NCI-H524 treated with DMSO at 0.1 percent for 48 hours (cell line): ENCODE measurements around the gene LARP1.
"Not testable (repeated sequence)": the region's sequence is repeated elsewhere in the genome, so short reads cannot be mapped to it uniquely, and the experiment has no call there.

Experiments
- DNase-seq: peaks from one replicate; lab custom pipeline; 2025; lab: John Stamatoyannopoulos, UW

The LARP1 gene

GRCh38 chr5:154735362-154735761, 19.8 kb upstream of the LARP1 start:
- not testable (repeated sequence) for DNase-seq

DNA sequence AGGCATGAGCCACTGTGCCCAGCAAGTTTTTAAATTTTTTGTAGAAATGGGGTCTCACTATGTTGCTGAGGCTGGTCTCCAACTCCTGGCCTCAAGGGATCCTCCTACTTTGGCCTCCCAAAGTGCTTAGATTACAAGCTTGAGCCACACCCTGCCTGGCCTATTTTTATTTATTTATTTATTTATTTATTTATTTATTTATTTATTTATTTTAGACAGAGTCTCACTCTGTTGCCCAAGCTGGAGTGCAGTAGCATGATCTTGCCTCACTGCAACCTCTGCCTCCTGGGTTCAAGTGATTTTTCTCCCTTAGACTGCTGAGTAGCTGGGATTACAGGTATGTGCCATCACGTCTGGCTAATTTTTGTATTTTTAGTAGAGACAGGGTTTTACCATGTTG, 18.8 kb upstream of the LARP1 start:
- not testable (repeated sequence) for DNase-seq

DNA sequence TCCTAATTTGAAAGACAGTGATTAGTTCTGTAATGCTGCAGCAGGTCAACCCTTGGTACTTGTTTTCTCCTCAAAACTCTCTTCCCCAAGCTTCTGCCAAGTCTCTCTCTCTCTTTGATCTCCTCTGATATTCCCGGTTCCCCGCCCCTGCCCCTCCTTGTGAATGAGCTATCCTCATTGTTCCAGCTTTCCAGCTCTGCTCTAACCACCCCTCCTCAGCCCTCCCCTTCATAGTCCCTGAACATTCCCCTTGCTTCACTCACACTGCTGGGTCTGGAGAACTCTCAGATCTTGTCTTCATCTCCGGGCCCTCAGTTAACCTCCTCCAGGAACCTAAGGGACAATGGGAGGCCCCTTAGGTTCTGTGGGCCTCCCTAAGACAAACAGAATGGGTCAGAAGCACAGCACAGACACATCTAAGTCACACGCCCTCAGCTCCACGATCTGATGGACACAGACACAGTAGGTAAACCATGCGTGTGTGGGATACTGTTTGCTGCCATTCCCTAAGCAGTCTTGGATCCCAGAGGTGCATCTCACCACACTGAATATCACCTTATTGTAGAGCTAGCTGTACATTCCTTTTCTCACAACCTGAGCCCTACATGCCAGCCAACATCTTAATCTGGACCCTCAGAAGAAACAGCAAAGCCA, 17.4 kb upstream of the LARP1 start:
- no peak for DNase-seq

DNA sequence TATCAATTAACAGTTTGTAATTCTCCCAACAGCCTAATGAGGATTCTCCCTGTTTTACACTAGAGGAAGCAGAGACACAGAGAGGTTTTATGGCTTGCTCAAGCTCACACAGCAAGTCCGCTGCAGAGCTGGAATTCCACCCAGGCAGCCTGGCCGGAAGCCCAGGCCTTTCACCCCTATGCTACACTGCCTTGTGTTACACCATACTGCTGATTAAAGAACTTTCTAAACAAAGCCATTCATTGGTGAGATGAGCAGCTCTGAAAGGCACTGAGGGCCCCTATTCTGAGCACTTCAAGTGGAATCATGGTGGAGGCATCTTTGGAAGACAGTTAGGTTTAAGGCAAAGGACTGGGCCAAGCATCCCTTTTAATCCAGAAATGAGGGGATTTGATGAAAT, 14.7 kb upstream of the LARP1 start:
- DNase-seq: no peak

DNA sequence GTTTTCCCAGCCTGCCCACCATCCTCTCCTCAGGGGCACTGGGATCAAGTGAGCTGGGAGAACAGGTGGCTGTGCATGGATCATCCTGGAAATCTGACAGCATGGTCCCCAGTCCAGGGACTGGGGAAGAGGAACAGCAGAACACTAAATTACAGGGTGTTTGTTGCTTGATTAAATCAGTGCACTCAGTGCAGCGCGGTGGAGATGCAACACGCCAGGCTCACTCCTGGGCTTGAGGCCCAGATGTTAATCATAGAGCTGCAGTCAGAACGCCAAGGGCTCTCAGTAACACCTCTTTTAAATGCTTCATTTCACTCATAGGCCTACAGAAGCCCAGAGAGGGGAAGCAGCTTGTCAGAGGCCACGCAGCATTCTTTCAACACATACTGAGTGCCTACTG, 14.2 kb upstream of the LARP1 start:
- DNase-seq: no peak

GRCh38 chr5:154741415-154741814, 13.8 kb upstream of the LARP1 start:
- no peak for DNase-seq

- no peak for DNase-seq
Measured at GRCh38 chr5:154743812-154744211, 11.4 kb upstream of the LARP1 start.

DNA sequence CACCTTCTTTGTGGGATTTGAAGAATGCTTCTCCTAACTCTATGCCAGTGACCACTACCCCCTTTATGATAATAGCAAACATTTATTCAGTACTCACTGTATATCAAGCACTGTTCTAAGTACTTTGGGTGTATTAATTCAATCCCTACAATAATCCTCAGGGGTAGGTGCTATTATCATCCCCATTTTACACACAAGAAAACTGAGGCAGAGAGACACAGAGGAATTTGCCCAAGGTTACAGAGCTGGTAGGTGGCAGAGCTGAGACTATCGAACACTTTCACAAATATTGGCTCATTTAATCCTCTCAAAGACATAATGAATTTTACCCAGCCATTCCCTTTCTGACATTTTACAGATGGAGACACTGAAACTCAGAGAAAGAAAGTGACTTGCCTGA, 9.8 kb upstream of the LARP1 start:
- DNase-seq: no peak

DNA sequence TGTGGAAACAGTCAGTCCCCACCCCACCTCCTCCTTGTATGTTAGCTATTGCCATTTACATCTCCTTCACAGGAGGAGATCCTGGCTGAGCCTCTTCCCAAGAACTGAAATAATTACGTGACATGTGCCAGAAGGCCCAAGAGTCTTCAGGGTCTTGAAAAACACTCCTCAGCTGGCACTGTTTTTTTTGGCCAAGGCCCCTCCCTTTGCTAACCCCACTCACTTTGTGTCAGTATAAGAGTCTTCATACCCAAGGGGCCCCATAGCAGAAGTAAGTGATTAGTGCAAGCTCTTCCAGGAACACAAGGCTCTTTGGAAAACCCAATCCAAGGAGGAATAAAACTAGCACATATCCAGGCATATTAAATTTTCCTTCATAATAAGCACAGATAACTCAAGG, 5.7 kb upstream of the LARP1 start:
- DNase-seq: peak; percentile 91

DNA sequence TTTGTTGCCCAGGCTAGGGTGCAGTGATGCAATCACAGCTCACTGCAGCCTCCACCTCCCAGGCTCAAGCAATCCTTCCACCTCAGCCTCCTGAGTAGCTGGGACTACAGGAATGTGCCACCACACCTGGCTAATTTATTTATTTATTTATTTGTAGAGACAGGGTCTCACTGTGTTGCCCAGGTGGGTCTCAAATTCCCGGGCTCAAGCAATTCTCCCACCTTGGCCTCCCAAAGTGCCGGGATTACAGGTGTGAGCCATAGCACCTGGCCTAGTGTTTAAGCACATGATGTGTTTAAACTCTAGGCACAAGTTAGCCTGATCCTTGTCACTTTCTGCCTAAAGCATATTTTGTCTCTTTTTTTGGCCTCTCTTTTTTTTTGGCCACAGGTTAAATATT, 4.5 kb upstream of the LARP1 start:
- not testable (repeated sequence) for DNase-seq

DNA sequence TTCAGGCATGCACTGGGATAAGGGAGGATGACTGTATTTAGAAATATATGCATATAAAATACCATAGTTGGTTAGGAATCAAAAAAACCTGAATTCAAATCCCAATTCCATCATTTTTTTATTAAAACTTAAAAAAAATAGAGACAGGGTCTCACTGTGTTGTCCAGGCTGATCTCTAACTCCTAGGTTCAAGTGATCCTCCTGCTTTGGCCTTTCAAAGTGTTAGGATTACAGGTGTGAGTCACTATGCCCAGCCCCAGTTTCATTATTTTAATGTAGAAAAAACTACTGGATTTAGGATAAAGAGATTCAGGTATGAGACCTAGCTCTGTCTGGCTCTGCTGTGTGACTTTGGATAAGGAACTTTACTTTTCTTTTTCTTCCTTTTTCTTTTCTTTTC, 3.3 kb upstream of the LARP1 start:
- DNase-seq: no peak

GRCh38 chr5:154753792-154754191, 1.4 kb upstream of the LARP1 start:
- DNase-seq: no peak

DNA sequence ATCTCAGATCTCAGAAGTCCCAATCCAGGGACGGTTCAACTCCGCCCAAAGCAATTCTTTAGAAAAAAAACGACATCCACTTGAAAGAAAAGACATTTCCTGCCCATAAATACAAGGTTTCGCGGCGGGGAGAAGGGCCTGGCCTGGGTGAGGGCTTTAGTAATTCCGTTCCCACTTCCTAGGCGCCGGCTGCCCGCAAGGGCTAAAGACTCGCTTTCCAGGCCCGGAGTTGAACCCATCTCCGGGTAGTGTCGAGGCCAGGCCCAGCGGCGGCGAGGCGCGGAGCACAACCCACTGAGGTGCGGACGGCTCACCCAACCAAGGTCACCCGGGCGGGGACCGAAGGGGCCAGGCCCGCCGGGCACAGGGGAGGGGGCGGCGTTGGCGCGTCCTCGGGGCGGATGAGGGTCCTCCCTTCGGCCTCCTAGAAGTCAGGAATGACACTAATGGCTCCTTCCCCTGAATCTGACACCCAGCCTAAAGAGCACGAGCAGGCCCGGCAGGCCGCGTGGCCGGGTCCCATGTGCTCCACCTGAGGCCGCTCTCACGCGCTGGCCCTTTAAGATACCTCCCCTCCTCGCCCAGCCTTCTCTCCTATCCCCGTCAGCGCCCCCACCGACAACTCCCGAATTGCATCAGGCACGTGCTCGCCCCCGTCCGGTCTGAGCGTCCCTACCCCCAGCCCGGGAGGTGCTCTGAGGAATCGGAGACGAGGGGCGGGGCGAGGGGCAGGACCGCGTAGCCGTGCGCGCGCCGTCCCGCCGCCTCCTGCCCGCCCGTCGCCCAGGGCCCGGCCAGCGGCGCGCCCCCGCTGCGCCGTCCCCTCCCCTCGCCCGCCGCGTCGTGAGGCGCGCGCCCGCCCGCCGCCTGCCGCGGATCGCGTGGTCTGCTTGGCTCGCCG, 467 bp upstream of the LARP1 start:
- DNase-seq: peak; percentile 81

- no peak for DNase-seq
Measured at GRCh38 chr5:154756009-154756867, 1.1 kb downstream of the LARP1 start.

DNA sequence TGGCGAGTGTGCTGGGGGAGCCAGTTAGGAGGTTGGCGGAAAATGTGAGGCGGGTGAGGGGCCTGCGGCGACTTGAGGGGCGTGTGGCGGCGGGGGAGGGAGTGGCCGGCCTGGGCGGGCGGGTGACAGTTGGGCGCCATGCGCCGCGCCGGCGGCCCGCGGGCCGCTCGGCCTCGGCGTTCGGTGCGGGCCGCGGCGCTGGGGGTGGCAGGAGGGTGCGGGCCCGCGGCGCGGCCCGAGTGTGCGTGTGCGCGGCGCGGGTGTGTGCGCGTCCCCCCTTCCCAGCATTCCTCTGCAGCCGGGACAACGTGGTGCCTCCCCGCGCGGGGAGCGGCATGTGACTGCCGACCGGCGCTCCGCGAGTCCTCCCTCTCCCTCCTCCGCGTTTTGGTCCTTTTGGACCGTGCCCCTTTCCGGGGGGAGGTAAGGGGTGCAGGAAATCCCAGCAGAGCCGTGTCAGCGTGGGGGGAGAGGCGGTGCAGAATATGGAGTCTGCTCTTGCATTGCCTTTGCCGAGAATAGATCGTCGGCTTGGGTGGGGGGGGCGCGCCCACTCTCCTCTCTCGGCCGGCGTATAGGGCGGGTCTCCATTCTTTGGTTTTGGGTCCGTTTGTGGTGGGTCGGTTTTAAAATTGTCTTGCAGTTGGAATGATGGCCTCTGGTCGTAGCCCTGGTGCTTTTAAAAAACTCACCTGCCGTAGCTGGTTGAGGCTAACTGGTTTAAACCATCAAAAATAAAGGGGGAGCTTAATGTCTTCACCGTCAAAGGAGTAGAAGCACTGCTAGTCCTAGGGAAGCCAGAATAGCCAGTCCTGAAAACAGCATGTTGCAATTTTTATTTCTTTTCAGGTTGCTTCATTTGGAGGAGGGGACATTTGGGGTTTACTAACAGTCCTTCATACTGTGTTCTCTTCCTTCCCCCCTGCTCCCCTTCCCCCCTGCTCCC, 2.0 kb downstream of the LARP1 start:
- DNase-seq: no peak

DNA sequence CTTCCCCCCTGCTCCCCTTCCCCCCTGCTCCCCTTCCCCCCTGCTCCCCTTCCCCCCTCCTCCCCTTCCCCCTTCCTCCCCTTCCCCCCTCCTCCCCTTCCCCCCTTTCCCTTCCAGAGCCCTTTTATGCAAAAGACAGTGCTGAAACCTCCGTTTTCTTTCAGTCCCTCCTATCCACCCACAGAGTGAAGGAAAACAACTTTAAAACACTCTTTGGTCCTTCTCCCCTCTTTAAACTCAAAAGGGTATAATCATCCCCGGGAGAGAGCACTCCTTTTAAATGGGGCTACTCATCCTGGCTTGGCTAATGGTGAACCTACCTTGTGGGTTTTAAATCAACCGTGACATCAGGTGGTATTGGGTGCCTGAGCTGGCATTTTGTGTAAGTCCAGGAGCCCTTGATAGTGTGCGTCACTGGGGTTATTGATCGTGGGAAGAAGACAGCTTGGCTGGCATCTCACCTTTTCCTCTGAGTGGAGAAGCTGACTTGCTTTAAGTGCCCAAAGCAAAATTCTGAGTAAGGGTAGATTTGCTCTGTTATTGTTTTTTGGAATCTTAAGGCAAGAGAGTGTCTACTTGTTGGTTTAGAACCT, 2.7 kb downstream of the LARP1 start:
- DNase-seq: no peak

GRCh38 chr5:154758493-154758892, 3.3 kb downstream of the LARP1 start:
- no peak for DNase-seq

DNA sequence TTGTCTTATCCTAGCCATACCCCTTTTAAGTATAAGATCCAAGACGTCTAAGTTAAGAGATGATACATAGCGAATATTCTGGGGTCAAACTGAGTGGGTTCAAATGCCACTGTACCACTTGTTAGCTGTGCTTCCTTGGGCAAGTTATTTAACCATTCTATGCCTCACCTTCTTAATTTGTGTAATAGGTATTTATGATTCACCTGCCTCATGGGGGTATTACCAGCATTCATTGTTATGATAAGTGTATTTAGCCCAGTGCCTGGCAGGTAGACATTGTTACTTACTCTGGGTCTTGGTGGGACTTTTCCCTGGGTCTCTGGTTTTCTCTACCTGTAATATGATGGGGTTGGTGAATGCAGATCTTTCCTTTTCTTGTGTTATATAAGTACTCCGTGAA, 3.8 kb downstream of the LARP1 start:
- no peak for DNase-seq

- DNase-seq: not testable (repeated sequence)
Measured at GRCh38 chr5:154759868-154760267, 4.7 kb downstream of the LARP1 start.

DNA sequence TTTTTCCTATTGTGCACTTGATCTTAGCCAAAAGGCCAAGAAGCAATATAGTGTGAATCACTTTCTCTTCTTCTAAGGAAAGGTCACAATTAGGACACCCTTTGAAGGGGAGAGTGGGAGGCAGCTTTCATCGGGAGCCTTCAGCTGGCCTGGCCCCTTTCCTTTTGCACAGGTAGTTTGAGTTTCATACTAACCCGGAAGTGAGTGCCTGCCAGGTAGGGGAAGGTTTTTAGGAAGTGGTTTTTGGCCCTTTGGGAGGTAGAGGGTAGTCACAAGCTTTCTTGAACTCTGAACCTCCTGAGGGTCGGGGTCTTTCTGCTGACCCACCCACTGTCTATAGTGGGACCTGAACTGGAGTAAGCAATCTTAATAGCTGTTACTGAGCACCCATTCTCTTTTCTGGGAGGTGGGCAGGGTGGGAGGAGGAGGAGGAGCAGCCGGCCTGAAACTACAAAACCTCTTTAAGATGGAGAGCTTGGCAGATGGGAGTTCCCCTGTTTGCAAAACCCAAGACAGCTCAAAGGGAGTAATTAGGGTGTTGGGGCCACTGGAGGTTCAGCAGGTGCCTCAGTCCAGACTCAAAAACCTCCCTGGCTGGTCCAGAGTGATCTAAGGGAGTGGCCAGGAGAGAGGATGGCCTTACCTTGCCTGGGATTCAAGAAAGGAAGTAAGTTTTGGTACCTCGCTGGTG, 6.0 kb downstream of the LARP1 start:
- DNase-seq: no peak
